Measurements from ENCODE around the gene TMEM201.

The TMEM201 gene

GRCh38 chr1:9598316-9598700 is 9.6 kb downstream of the TMEM201 start:
- H3K27ac ChIP-seq (ENCODE audit: low read depth, low read length): no peak overlapping the region
- H3K4me3 ChIP-seq (ENCODE audit: low read depth in 1 of 5, low read length in 5 of 5): no peak overlapping the region
- peaks cover 0 to 19% (median 13%) of the 10 kb centered on the region in 5 donors for H3K4me1 ChIP-seq (ENCODE audit: control insufficient read depth in 5 of 5, insufficient read depth in 5 of 5, low read length in 5 of 5)
- peaks cover 0 to 58% (median 49%) of the 10 kb centered on the region in 5 donors for H3K36me3 ChIP-seq (ENCODE audit: control insufficient read depth in 5 of 5, insufficient read depth in 5 of 5, low read length in 5 of 5)
- H3K9me3 ChIP-seq (ENCODE audit: control insufficient read depth in 5 of 5, low read length in 5 of 5): no peaks in the 10 kb centered on the region
- H3K27me3 ChIP-seq (ENCODE audit: control insufficient read depth in 5 of 5, insufficient read depth in 4 of 5, low read length in 5 of 5): no peaks in the 10 kb centered on the region
- H3K9ac ChIP-seq (ENCODE audit: low read length in 5 of 5): no peak overlapping the region

GRCh38 chr1:9599741-9600140 is 11.0 kb downstream of the TMEM201 start:
- H3K9ac ChIP-seq (ENCODE audit: low read length in 5 of 5): no peak overlapping the region

GRCh38 chr1:9600861-9601834 is 12.4 kb downstream of the TMEM201 start:
- H3K36me3 ChIP-seq (ENCODE audit: control insufficient read depth in 5 of 5, insufficient read depth in 5 of 5, low read length in 5 of 5): peaks cover 0 to 84% (median 63%) of the 10 kb centered on the region in 5 donors
- no peak overlapping the region for H3K27ac ChIP-seq (ENCODE audit: low read depth, low read length)
- no peak overlapping the region for H3K4me3 ChIP-seq (ENCODE audit: low read depth in 1 of 5, low read length in 5 of 5)
- no peak overlapping the region for H3K9ac ChIP-seq (ENCODE audit: low read length in 5 of 5)
- H3K9me3 ChIP-seq (ENCODE audit: control insufficient read depth in 5 of 5, low read length in 5 of 5): no peaks in the 10 kb centered on the region
- H3K27me3 ChIP-seq (ENCODE audit: control insufficient read depth in 5 of 5, insufficient read depth in 4 of 5, low read length in 5 of 5): no peaks in the 10 kb centered on the region
- H3K4me1 ChIP-seq (ENCODE audit: control insufficient read depth in 5 of 5, insufficient read depth in 5 of 5, low read length in 5 of 5): peaks cover 0 to 8% (median 5%) of the 10 kb centered on the region in 5 donors

More at GRCh38 chr1:9599741-9600140, 11.0 kb downstream of the TMEM201 start:
- H3K27ac ChIP-seq (ENCODE audit: low read depth, low read length): no peak overlapping the region
- H3K27me3 ChIP-seq (ENCODE audit: control insufficient read depth in 5 of 5, insufficient read depth in 4 of 5, low read length in 5 of 5): no peaks in the 10 kb centered on the region
- peaks cover 0 to 71% (median 63%) of the 10 kb centered on the region in 5 donors for H3K36me3 ChIP-seq (ENCODE audit: control insufficient read depth in 5 of 5, insufficient read depth in 5 of 5, low read length in 5 of 5)
- peaks cover 0 to 10% (median 5%) of the 10 kb centered on the region in 5 donors for H3K4me1 ChIP-seq (ENCODE audit: control insufficient read depth in 5 of 5, insufficient read depth in 5 of 5, low read length in 5 of 5)
- H3K4me3 ChIP-seq (ENCODE audit: low read depth in 1 of 5, low read length in 5 of 5): no peak overlapping the region
- no peaks in the 10 kb centered on the region for H3K9me3 ChIP-seq (ENCODE audit: control insufficient read depth in 5 of 5, low read length in 5 of 5)

GRCh38 chr1:9601942-9602793 is 13.5 kb downstream of the TMEM201 start:
- peaks cover 0 to 89% (median 61%) of the 10 kb centered on the region in 5 donors for H3K36me3 ChIP-seq (ENCODE audit: control insufficient read depth in 5 of 5, insufficient read depth in 5 of 5, low read length in 5 of 5)
- no peak overlapping the region for H3K4me3 ChIP-seq (ENCODE audit: low read depth in 1 of 5, low read length in 5 of 5)
- no peaks in the 10 kb centered on the region for H3K9me3 ChIP-seq (ENCODE audit: control insufficient read depth in 5 of 5, low read length in 5 of 5)
- H3K27ac ChIP-seq (ENCODE audit: low read depth, low read length): no peak overlapping the region
- no peaks in the 10 kb centered on the region for H3K27me3 ChIP-seq (ENCODE audit: control insufficient read depth in 5 of 5, insufficient read depth in 4 of 5, low read length in 5 of 5)
- no peaks in the 10 kb centered on the region for H3K4me1 ChIP-seq (ENCODE audit: control insufficient read depth in 5 of 5, insufficient read depth in 5 of 5, low read length in 5 of 5)
- no peak overlapping the region for H3K9ac ChIP-seq (ENCODE audit: low read length in 5 of 5)

DNA sequence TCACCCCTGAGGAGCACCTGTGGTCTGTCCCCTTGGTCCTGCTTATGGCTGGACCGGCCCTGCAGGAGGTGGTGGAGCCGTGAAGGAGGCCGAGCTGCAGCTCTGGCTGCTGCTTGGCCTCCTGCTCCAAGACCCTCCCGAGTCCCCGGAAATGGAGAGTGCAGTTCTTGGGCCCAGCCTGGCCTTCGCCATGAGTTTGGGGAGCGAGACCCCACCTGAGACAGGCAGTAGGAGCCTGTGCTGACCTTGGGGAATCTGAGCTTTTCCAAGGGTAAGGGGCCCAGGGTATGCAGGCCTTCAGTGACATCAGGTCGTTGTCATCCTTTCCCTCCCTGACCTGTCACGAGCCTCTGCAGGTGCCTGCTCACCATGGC is 14.1 kb downstream of the TMEM201 start:
- H3K27ac ChIP-seq (ENCODE audit: low read depth, low read length): no peak overlapping the region
- H3K36me3 ChIP-seq (ENCODE audit: control insufficient read depth in 5 of 5, insufficient read depth in 5 of 5, low read length in 5 of 5): peaks cover 0 to 89% (median 58%) of the 10 kb centered on the region in 5 donors
- H3K9me3 ChIP-seq (ENCODE audit: control insufficient read depth in 5 of 5, low read length in 5 of 5): no peaks in the 10 kb centered on the region
- no peak overlapping the region for H3K4me3 ChIP-seq (ENCODE audit: low read depth in 1 of 5, low read length in 5 of 5)
- H3K9ac ChIP-seq (ENCODE audit: low read length in 5 of 5): no peak overlapping the region
- H3K27me3 ChIP-seq (ENCODE audit: control insufficient read depth in 5 of 5, insufficient read depth in 4 of 5, low read length in 5 of 5): no peaks in the 10 kb centered on the region
- H3K4me1 ChIP-seq (ENCODE audit: control insufficient read depth in 5 of 5, insufficient read depth in 5 of 5, low read length in 5 of 5): no peaks in the 10 kb centered on the region

DNA sequence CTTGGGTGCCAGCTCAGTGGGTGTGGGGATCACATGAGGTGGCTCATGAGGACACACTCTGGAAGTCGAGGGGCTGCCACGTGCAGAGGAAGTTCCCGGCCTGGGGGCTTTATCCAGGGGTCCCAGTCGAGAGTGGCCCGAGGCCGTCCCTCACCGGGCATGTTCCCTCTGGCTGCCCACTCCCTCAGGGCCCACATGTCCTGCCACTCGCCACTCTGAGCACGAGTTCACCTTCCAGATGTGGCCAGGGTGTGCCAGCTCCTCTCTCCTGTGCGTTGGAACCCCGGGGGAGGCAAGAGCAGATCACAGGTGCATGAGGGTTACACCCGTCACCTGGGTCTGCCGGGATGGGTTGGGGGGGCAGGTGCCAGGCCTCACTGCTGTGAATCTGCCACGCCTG is 14.6 kb downstream of the TMEM201 start:
- Histone ChIP-seq H3K27me3 (ENCODE audit: control insufficient read depth in 5 of 5, insufficient read depth in 4 of 5, low read length in 5 of 5) (no peaks in the 10 kb centered on the region), H3K9me3 (ENCODE audit: control insufficient read depth in 5 of 5, low read length in 5 of 5) (no peaks in the 10 kb centered on the region), H3K4me3 (ENCODE audit: low read depth in 1 of 5, low read length in 5 of 5) (no peak overlapping the region), H3K9ac (ENCODE audit: low read length in 5 of 5) (no peak overlapping the region), H3K4me1 (ENCODE audit: control insufficient read depth in 5 of 5, insufficient read depth in 5 of 5, low read length in 5 of 5) (no peaks in the 10 kb centered on the region), H3K36me3 (ENCODE audit: control insufficient read depth in 5 of 5, insufficient read depth in 5 of 5, low read length in 5 of 5) (peaks cover 0 to 89% (median 58%) of the 10 kb centered on the region in 5 donors), H3K27ac (ENCODE audit: low read depth, low read length) (no peak overlapping the region)

- Histone ChIP-seq H3K4me3 (ENCODE audit: low read depth in 1 of 5, low read length in 5 of 5) (no peak overlapping the region), H3K9ac (ENCODE audit: low read length in 5 of 5) (no peak overlapping the region), H3K27ac (ENCODE audit: low read depth, low read length) (no peak overlapping the region), H3K27me3 (ENCODE audit: control insufficient read depth in 5 of 5, insufficient read depth in 4 of 5, low read length in 5 of 5) (no peaks in the 10 kb centered on the region), H3K9me3 (ENCODE audit: control insufficient read depth in 5 of 5, low read length in 5 of 5) (no peaks in the 10 kb centered on the region), H3K4me1 (ENCODE audit: control insufficient read depth in 5 of 5, insufficient read depth in 5 of 5, low read length in 5 of 5) (no peaks in the 10 kb centered on the region), H3K36me3 (ENCODE audit: control insufficient read depth in 5 of 5, insufficient read depth in 5 of 5, low read length in 5 of 5) (peaks cover 0 to 94% (median 62%) of the 10 kb centered on the region in 5 donors)
Measured at GRCh38 chr1:9603766-9604753, 15.3 kb downstream of the TMEM201 start.

DNA sequence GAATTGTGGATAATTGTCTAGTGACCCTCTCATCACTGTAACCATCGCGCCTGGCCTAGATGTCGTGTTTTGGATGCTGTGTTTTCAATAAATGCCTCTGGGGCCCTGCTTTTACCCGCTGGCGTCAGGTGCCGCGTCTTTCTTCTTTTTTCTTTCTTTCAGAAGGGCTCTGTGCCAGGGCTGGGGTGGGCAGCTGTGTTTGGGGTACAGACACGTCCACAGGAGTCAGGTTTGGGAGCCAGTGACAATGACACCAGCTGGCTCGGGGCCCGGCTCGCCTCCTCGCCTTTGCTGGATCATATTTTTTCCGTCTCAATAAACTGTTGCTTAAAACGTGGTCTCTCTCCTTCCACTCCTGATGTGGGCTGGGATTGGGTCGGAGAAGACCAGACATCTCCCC is 16.1 kb downstream of the TMEM201 start:
- H3K9me3 ChIP-seq (ENCODE audit: control insufficient read depth in 5 of 5, low read length in 5 of 5): no peaks in the 10 kb centered on the region
- no peaks in the 10 kb centered on the region for H3K4me1 ChIP-seq (ENCODE audit: control insufficient read depth in 5 of 5, insufficient read depth in 5 of 5, low read length in 5 of 5)
- H3K4me3 ChIP-seq (ENCODE audit: low read depth in 1 of 5, low read length in 5 of 5): no peak overlapping the region
- H3K9ac ChIP-seq (ENCODE audit: low read length in 5 of 5): no peak overlapping the region
- H3K36me3 ChIP-seq (ENCODE audit: control insufficient read depth in 5 of 5, insufficient read depth in 5 of 5, low read length in 5 of 5): peaks cover 0 to 95% (median 70%) of the 10 kb centered on the region in 5 donors
- no peak overlapping the region for H3K27ac ChIP-seq (ENCODE audit: low read depth, low read length)
- no peaks in the 10 kb centered on the region for H3K27me3 ChIP-seq (ENCODE audit: control insufficient read depth in 5 of 5, insufficient read depth in 4 of 5, low read length in 5 of 5)

GRCh38 chr1:9605946-9606455 is 17.3 kb downstream of the TMEM201 start:
- Histone ChIP-seq H3K4me1 (ENCODE audit: control insufficient read depth in 5 of 5, insufficient read depth in 5 of 5, low read length in 5 of 5) (no peaks in the 10 kb centered on the region), H3K9ac (ENCODE audit: low read length in 5 of 5) (no peak overlapping the region), H3K36me3 (ENCODE audit: control insufficient read depth in 5 of 5, insufficient read depth in 5 of 5, low read length in 5 of 5) (peaks cover 0 to 96% (median 68%) of the 10 kb centered on the region in 5 donors), H3K4me3 (ENCODE audit: low read depth in 1 of 5, low read length in 5 of 5) (no peak overlapping the region), H3K27ac (ENCODE audit: low read depth, low read length) (no peak overlapping the region), H3K9me3 (ENCODE audit: control insufficient read depth in 5 of 5, low read length in 5 of 5) (no peaks in the 10 kb centered on the region), H3K27me3 (ENCODE audit: control insufficient read depth in 5 of 5, insufficient read depth in 4 of 5, low read length in 5 of 5) (no peaks in the 10 kb centered on the region)

Data from subcutaneous abdominal adipose tissue (tissue), 5 donors.